Umbilical cord (tissue), 1 donor: ENCODE data around the gene TTC13. TPM values are rescaled to one million over a fixed set of nuclear protein-coding genes. Genes with fewer than 3 reads are reported as not detected.

Experiments used
- total RNA-seq: library from RNA; depleted of rRNA; stranded (reverse); fragments of >200 nt; gene quantifications from one replicate; pipeline ENCODE4 v1.2.3, GENCODE V29; 2014; ENCODE audit warnings: low replicate concordance; ENCODE audit not compliant: insufficient read depth

Gene TTC13
- total RNA-seq, 1 donor from 2014 or later, result 4.8 TPM

Other genes starting within 250 kb of the TTC13 start
- gene CAPN9, start 231.5 kb downstream of the TTC13 start, total RNA-seq, result not detected
- gene C1orf198, start 110.3 kb downstream of the TTC13 start, total RNA-seq, result 85.2 TPM
- 10.8 TPM for gene ARV1, start 233 bp upstream of the TTC13 start, total RNA-seq
- 23.4 TPM for gene FAM89A, start 61.4 kb upstream of the TTC13 start, total RNA-seq
- gene TRIM67, start 183.2 kb upstream of the TTC13 start, total RNA-seq, result 1.2 TPM